Activated CD4-positive, alpha-beta T cell treated with anti-CD3 and anti-CD28 coated beads, Interleukin-2, amount 50 U/mL, for 16 hours (primary cell): ENCODE data around the gene PPM1D.
"Not testable (repeated sequence)": the region's sequence is repeated elsewhere in the genome, so short reads cannot be mapped to it uniquely, and the experiment has no call there.

Experiments used
- DNase-seq: peaks from one replicate; pipeline ENCODE4 v3.0.0-alpha.2; 2020

PPM1D gene

GRCh38 chr17:60594734-60595133 lies 5.3 kb upstream of the PPM1D start:
- no peak for DNase-seq

GRCh38 chr17:60597297-60597696 lies 2.7 kb upstream of the PPM1D start:
- DNase-seq = no peak

GRCh38 chr17:60598001-60598736 lies 1.8 kb upstream of the PPM1D start:
- no peak for DNase-seq

DNA sequence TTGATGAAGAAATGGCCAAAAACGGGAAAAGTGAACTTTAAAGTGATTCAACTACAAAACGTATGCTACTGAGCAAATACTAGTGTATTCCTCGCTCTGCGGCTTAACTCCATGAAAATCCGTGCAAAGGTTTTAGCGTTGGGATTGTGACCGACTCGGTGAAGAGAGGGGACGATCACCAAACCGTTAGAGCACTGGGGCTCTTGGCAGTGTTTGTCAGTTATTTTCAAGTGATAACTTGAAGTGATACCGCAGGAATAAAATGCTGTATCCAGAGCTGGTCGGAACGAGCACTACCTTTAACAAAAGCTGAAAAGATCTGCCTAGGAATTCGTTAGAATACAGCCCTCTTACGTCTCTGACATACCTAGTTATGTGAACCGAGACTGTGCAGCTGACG lies 773 bp upstream of the PPM1D start:
- no peak for DNase-seq

DNA sequence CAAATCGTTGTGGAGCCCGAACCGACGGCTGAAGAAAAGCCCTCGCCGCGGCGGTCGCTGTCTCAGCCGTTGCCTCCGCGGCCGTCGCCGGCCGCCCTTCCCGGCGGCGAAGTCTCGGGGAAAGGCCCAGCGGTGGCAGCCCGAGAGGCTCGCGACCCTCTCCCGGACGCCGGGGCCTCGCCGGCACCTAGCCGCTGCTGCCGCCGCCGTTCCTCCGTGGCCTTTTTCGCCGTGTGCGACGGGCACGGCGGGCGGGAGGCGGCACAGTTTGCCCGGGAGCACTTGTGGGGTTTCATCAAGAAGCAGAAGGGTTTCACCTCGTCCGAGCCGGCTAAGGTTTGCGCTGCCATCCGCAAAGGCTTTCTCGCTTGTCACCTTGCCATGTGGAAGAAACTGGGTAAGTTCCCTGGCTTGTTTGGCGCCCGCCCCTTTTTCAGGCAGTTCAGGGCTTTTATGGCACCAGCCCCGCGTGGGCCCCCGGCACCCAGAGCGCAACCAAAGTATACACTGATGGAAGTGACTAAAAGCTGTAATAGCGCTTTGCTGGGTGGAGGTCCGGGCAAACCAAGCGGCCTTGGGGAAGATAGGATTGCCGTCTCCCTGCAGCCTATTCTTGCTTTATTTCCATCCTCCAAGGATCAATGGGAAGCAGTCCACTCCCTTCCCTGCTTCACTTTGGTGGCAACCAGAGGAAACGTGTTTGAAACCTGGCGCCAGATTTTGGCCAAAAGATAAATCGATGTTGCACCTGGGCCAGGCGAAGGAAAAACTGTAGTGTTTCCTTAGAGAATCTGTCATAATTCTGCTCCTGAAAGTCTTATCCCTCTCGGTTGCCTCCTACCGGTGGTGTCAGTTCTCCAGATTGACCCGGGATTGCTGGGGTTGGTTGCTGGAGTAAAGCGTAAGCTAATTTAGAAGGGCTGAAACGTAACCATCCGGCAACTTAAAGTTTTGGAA lies 775 bp downstream of the PPM1D start:
- peak; percentile 71 for DNase-seq

GRCh38 chr17:60601447-60602384 lies 1.7 kb downstream of the PPM1D start:
- peak; percentile 57 for DNase-seq

DNA sequence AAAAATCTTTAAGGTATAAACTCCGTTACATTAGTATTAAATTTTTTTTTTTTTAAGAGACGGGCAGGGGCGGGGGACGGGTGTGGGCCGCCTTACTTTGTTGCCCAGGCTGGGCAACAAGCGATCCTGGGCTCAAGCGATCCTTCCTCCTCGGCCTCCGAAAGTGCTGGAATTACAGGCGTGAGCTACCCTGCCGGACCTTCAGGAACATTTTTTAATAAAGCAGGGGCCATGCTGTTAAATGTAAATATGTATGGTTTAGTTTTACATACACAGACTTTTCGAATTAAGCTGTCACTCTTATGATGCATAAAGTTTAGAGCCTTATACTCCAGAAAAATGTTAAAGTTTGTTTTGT lies 2.4 kb downstream of the PPM1D start:
- no peak for DNase-seq

DNA sequence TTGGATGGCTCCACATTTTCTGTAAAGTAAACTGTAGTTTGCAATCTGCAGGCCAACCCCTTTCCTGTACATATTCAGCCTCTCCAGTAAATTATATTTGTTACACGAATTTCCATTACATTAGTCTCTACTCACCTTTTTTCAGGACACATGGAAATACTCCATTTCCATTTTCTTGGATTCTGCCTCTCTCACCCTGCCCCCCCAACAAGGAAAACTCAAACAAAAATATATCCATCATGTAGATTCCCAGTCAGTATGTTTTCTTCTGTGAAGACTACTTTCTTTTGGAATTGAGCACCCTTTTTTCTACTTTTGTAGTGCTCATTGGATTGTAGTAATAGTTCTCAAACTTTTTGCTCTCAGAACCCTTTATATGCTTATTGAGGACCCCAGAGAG lies 2.9 kb downstream of the PPM1D start:
- DNase-seq = no peak

DNA sequence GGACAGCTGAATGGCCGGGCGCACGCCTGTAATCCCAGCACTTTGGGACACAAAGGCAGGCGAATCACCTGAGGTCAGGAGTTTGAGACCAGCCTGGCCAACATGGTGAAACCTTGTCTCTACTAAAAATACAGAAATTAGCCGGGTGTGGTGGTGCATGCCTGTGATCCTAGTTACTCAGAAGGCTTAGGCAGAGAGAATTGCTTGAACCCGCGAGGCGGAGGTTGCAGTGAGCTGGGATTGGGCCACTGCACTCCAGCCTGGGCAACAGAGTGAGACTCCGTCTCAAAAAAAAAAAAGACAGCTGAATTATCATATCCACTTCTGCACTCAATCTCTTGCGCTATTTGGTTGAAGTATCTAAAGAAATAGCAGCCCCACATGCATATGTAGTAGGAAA lies 3.5 kb downstream of the PPM1D start:
- not testable (repeated sequence) for DNase-seq

DNA sequence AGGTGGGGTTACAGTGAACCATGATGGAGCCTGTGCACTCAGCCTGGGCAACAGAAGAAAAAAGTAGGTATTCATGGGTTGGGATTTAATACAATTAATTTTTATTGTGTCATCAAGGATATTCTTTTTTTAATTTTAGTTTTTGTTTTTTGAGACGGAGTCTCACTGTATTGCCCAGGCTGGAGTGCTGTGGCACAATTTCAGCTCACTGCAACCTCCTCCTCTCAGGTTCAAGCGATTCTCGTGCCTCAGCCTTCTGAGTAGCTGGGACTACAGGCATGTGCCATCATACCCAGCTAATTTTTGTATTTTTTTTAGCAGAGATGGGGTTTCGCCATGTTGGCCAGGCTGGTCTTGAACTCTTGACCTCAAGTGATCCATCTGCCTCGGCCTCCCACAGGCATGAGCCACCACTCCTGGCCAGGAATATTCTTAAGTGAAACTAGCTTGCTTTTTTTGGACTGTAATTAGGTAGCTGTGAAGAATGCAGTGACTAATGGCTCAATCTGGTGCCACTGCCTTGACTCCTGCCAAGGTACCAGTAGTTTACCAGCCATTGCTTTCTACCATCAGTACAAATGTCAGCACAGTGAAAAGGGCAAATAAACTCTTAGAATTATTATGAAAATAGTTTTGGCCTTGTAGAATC lies 4.8 kb downstream of the PPM1D start:
- DNase-seq = no peak

DNA sequence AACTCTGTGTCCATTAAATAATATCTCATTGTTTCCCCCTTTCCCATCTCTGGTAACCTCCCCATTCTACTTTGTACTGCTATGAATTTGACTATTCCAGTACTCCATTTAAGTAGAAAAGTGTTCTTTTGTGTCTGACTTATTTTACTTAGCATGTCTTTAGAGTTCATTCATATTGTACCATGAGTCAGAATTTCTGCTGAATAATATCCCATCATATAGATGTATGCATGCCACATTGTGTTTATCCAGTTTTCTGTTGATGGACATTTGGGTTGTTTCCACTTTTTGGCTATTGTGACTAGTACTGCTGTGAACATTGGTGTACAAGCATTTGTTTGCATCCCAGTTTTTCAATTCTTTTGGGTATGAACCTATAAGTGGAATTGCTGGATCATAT lies 6.0 kb downstream of the PPM1D start:
- DNase-seq = no peak

- no peak for DNase-seq
These were observed 10.5 kb downstream of the PPM1D start for GRCh38 chr17:60610473-60610872.

GRCh38 chr17:60611321-60611720 lies 11.3 kb downstream of the PPM1D start:
- DNase-seq = not testable (repeated sequence)

- DNase-seq = no peak
These were observed 13.3 kb downstream of the PPM1D start for GRCh38 chr17:60613325-60613724.

GRCh38 chr17:60613796-60614195 lies 13.8 kb downstream of the PPM1D start:
- not testable (repeated sequence) for DNase-seq

DNA sequence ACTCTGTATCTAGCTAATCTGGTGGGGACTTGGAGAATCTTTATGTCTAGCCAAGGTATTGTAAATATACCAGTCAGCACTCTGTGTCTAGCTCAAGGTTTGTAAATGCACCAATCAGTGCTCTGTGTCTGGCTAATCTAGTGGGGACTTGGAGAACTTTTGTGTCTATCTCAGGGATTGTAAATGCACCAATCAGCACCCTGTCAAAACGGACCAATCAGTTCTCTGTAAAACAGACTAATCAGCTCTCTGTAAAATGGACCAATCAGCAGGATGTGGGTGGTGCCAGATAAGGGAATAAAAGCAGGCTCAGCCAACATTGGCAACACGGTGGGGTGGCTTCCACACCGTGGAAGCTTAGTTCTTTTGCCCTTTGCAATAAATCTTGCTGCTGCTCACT lies 14.3 kb downstream of the PPM1D start:
- not testable (repeated sequence) for DNase-seq

DNA sequence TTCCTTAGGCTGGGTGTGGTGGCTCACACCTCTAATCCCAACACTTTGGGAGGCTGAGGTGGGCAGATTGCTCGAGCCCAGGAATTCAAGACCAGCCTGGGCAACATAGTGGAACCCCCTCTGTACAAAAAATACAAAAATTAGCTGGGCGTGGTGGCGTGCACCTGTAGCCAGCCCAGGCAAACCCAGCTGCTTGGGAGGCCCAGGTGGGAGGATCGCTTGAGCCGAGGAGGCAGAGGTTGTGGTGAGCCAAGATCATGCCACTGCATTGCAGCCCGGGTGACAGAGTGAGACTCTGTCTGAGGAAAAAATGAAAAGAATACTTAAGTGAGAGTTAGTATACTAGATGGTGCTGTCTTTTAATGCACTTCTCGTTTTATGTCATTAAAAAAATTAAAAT lies 15.1 kb downstream of the PPM1D start:
- DNase-seq = no peak

- no peak for DNase-seq
These were observed 15.8 kb downstream of the PPM1D start for GRCh38 chr17:60615840-60616239.

GRCh38 chr17:60618080-60618479 lies 18.1 kb downstream of the PPM1D start:
- DNase-seq = no peak

GRCh38 chr17:60618854-60619526 lies 19.0 kb downstream of the PPM1D start:
- no peak for DNase-seq

DNA sequence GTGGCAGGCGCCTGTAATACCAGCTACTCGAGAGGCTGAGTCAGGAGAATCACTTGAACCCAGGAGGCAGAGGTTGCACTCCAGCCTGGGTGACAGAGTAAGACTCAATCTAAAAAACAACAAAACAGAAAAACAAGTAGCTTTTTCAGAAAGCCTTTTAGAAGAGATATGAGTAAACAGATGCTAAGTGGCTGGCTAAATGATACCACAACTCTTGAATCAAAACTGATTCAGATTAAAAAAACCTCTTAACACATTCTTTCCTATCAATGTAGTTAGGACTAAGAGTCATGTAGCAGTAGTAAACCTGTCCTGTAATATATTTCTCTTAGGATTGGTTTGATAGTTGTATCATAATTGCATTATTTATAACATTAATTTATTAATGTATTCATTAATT lies 23.0 kb downstream of the PPM1D start:
- no peak for DNase-seq

DNA sequence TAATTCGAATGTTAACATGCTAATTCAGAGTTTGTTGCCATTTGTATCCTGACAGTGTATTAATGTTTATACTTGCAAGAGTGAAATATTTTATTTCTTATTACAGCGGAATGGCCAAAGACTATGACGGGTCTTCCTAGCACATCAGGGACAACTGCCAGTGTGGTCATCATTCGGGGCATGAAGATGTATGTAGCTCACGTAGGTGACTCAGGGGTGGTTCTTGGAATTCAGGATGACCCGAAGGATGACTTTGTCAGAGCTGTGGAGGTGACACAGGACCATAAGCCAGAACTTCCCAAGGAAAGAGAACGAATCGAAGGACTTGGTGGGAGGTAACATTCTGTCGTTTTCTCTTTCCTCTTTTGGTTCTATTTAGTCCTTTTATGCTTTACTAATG lies 23.4 kb downstream of the PPM1D start:
- DNase-seq = no peak
